ENCODE data around the gene NAPA.

Gene NAPA

DNA sequence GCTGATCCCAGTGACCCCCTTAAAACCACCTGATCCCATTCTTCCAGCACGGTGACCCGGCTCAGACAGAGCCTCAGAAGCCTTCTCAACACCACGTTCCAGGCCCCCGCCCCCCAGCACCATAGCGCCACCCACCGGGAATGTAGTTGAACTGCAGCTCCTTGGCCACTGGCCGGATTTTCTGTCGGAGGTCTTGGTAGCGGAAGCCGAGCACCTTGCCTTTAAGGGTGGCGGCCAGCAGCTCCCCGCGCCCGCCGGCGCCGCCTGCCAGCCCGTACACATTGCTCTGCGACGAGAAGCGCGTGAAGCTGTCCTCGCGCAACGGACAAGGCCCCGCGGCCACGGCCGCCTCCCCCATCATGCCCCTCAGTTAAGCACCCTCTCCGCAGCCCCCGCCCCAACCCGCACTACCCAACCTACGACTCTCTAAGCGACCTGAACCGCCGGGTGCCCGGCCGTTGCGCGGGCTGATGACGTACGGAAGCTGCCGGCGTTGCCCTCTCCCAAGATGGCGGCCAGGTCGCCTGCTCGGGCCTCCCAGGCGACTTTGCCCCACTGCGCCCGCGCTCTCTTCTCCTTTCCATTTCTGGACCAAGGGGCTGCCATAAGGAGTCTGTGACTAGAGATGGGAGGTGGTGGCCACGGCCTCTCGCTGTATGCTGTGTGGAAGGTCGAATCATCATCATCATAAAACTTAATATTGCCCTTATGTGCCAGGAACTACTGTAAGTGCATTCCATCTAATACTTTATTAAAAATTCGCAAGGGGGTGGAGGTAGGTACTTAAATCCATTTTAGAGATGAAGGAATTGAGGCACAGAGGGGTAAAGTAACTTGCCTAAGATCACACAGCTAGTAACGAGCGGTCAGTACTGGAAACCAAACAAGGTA, 30.8 kb downstream of the NAPA start, which contains the start of gene KPTN:
TSS of gene KPTN (minus strand) at position 420 of the 891 bp plus-strand sequence. CDS start at position 361, 59 bp downstream.
- Histone ChIP-seq H3K27me3 (ENCODE audit: insufficient read depth, insufficient read length) (no peaks in the 10 kb centered on the region), H3K4me3 (ENCODE audit: insufficient read length, low read depth) (peak within 1 kb of the TSS; percentile 68), H3K9ac (ENCODE audit: insufficient read length, low read depth) (peak within 1 kb of the TSS; percentile 90), H3K36me3 (ENCODE audit: insufficient read depth, insufficient read length, low read length) (peaks cover 24% of the 10 kb centered on the region), H3K4me1 (ENCODE audit: insufficient read depth, insufficient read length) (peaks cover 2% of the 10 kb centered on the region), H3K9me3 (ENCODE audit: insufficient read depth, low read length) (no peaks in the 10 kb centered on the region)
- TF ChIP-seq YY1 (IDR thresholded peaks at IDR 0.05; ENCODE audit: insufficient read depth, insufficient read length): peak; percentile 93
- TF ChIP-seq ZNF274 (IDR thresholded peaks at IDR 0.05; ENCODE audit: low read depth, low read length): no peak
- no peak for TF ChIP-seq SUZ12 (IDR thresholded peaks at IDR 0.05; ENCODE audit: extremely low read depth, insufficient read depth, insufficient read length)
- DNase-seq (ENCODE audit: low read depth, low spot score): peak; percentile 76

DNA sequence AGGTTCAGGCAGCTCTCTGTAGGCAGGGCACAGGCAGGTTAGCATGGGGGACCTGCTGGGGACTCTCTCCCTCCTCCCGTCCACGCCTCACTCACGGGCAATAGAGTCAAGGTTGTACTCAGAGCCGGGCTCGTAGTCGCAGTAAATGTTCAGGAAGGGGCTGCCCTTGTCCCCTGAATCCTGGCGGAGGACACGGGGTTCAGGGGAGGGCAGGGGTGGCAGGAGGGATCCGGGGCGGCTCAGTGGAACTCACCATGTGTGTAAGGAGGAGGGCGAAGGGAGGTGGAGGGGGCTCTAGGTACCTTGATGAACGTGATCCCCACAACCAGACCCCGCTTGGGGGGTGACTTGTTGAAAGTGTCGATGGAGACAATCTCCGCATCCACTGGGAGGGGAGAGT, 31.7 kb downstream of the NAPA start:
- Histone ChIP-seq H3K4me1 (ENCODE audit: insufficient read depth, insufficient read length) (peaks cover 2% of the 10 kb centered on the region), H3K36me3 (ENCODE audit: insufficient read depth, insufficient read length, low read length) (peaks cover 19% of the 10 kb centered on the region), H3K4me3 (ENCODE audit: insufficient read length, low read depth) (peak overlapping the region; percentile 68), H3K9ac (ENCODE audit: insufficient read length, low read depth) (peak overlapping the region; percentile 61), H3K27me3 (ENCODE audit: insufficient read depth, insufficient read length) (no peaks in the 10 kb centered on the region), H3K9me3 (ENCODE audit: insufficient read depth, low read length) (no peaks in the 10 kb centered on the region)
- DNase-seq (ENCODE audit: low read depth, low spot score): no peak
- TF ChIP-seq SUZ12 (IDR thresholded peaks at IDR 0.05; ENCODE audit: extremely low read depth, insufficient read depth, insufficient read length): no peak
- no peak for TF ChIP-seq YY1 (IDR thresholded peaks at IDR 0.05; ENCODE audit: insufficient read depth, insufficient read length)
- no peak for TF ChIP-seq ZNF274 (IDR thresholded peaks at IDR 0.05; ENCODE audit: low read depth, low read length)

DNA sequence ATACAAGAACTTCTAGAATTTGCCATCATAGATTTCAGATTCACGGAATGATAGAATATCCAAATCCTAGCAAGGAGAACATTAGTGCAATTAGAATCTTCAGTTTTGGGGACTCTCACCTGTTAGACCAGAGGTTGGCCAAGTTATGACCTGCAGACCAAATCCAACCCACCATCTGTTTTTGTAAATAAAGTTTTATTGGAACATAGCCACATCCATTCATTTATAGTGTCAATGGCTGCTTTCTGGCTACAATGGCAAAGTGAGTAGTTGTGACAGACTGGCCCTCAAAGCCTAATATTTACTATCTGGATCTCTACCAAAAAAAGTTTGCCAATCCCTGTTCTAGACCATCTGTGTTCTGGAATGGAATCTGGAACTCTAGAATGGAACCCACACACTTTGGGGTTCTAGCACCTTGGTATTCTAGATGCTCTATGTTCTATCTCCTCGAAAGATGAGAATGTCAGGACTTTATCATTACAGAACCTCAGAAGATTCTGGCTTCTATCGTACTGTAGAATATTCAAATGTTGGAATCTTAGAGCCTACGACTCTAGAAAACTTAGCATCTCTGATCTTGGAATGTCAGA, 33.3 kb downstream of the NAPA start:
- Histone ChIP-seq H3K27me3 (ENCODE audit: insufficient read depth, insufficient read length) (no peaks in the 10 kb centered on the region), H3K36me3 (ENCODE audit: insufficient read depth, insufficient read length, low read length) (peaks cover 20% of the 10 kb centered on the region), H3K9me3 (ENCODE audit: insufficient read depth, low read length) (no peaks in the 10 kb centered on the region), H3K4me3 (ENCODE audit: insufficient read length, low read depth) (no peak overlapping the region), H3K4me1 (ENCODE audit: insufficient read depth, insufficient read length) (peaks cover 2% of the 10 kb centered on the region), H3K9ac (ENCODE audit: insufficient read length, low read depth) (no peak overlapping the region)
- no peak for DNase-seq (ENCODE audit: low read depth, low spot score)
- no peak for TF ChIP-seq SUZ12 (IDR thresholded peaks at IDR 0.05; ENCODE audit: extremely low read depth, insufficient read depth, insufficient read length)
- TF ChIP-seq ZNF274 (IDR thresholded peaks at IDR 0.05; ENCODE audit: low read depth, low read length): no peak
- TF ChIP-seq YY1 (IDR thresholded peaks at IDR 0.05; ENCODE audit: insufficient read depth, insufficient read length): no peak

DNA sequence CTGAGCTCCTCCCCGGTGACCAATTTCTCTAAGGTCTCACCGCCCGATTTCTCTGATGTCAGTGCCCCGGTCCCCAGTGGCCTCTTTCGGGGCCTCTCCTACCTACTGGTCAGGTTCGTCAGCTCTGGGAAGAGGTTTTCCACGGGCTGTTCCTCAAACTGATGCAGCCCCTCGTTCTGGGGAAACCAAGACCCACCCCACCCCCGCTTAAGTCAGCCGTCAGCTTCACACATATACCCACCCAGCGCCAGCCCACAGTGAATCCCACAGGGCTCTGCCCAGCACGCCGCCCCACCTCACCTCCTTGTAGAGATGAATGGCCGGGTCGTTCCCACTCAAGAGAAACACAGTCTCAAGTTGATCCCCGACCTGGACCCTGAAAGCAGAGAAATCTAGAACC, 34.2 kb downstream of the NAPA start:
- Histone ChIP-seq H3K4me3 (ENCODE audit: insufficient read length, low read depth) (no peak overlapping the region), H3K9me3 (ENCODE audit: insufficient read depth, low read length) (no peaks in the 10 kb centered on the region), H3K27me3 (ENCODE audit: insufficient read depth, insufficient read length) (no peaks in the 10 kb centered on the region), H3K9ac (ENCODE audit: insufficient read length, low read depth) (no peak overlapping the region), H3K4me1 (ENCODE audit: insufficient read depth, insufficient read length) (peaks cover 2% of the 10 kb centered on the region), H3K36me3 (ENCODE audit: insufficient read depth, insufficient read length, low read length) (peaks cover 23% of the 10 kb centered on the region)
- DNase-seq (ENCODE audit: low read depth, low spot score): no peak
- TF ChIP-seq ZNF274 (IDR thresholded peaks at IDR 0.05; ENCODE audit: low read depth, low read length) (no peak), YY1 (IDR thresholded peaks at IDR 0.05; ENCODE audit: insufficient read depth, insufficient read length) (no peak), SUZ12 (IDR thresholded peaks at IDR 0.05; ENCODE audit: extremely low read depth, insufficient read depth, insufficient read length) (no peak)

DNA sequence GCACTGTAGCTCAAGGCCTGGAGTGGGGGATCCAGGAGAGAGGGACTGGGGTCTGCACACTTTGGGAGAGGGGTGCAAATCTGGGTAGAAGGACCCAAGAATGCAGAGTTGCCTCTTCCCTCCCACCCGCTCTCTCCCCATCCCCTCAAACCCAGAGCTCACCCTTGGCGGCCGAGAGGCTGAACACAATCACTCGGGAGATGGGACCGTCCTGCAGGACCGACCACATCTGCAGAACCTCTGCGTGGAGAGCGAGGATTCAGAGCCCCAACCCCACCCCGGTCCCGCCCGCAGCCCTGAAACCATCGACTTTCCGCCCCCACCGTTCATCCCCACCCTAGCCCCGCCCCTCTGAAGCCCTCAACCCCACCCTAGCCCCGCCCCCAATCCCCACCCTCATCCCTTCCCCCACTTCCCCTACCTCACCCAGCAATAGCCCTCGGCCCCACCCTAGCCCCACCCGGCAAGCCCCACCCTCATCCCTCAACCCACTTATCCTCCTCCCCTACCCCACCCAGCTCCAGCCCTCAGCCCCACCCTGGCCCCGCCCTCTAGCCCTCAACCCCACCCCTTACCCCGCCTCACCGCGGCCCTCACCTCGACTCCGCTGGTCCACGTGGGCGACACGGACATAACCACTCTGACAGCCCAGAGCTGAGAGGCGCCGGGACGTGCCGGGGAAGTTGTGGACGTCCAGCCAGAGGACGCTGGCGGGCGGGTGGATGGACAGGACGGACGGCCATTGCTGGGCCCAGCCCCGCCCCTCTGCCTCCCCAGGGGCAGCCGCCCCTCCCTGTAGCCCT, 35.0 kb downstream of the NAPA start:
- H3K9me3 ChIP-seq (ENCODE audit: insufficient read depth, low read length): no peaks in the 10 kb centered on the region
- peaks cover 20% of the 10 kb centered on the region for H3K36me3 ChIP-seq (ENCODE audit: insufficient read depth, insufficient read length, low read length)
- H3K4me1 ChIP-seq (ENCODE audit: insufficient read depth, insufficient read length): peaks cover 2% of the 10 kb centered on the region
- no peak overlapping the region for H3K9ac ChIP-seq (ENCODE audit: insufficient read length, low read depth)
- H3K27me3 ChIP-seq (ENCODE audit: insufficient read depth, insufficient read length): no peaks in the 10 kb centered on the region
- no peak for TF ChIP-seq SUZ12 (IDR thresholded peaks at IDR 0.05; ENCODE audit: extremely low read depth, insufficient read depth, insufficient read length)
- TF ChIP-seq YY1 (IDR thresholded peaks at IDR 0.05; ENCODE audit: insufficient read depth, insufficient read length): no peak
- no peak for TF ChIP-seq ZNF274 (IDR thresholded peaks at IDR 0.05; ENCODE audit: low read depth, low read length)
- no peak for DNase-seq (ENCODE audit: low read depth, low spot score)
- no peak overlapping the region for H3K4me3 ChIP-seq (ENCODE audit: insufficient read length, low read depth)

DNA sequence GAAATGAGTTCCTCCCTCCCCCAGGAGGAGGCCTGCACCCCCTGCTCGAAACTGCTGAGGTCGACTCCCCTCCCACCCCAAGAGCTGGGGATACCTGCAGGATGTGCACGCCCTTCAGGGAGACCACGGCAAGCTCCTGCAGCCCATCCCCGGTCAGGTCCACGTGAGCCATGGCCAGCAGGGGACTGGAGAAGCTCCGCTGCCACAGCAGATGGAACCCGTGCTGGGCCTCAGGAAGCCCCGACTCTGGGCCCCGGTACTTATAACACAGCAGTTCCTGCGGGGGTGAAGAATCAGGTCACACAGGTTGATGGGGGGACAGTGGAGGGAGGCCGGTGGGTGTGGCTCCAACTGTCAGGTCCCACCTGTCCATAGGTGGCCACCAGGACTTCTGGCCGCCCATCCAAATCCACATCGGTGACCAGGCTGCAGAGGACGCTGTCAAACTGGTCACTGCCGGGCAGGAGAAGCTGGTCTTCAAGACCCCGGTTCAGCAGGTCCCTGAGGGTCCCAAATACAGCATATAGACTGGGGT, 38.4 kb downstream of the NAPA start:
- no peak overlapping the region for H3K4me3 ChIP-seq (ENCODE audit: insufficient read length, low read depth)
- H3K27me3 ChIP-seq (ENCODE audit: insufficient read depth, insufficient read length): no peaks in the 10 kb centered on the region
- peaks cover 19% of the 10 kb centered on the region for H3K36me3 ChIP-seq (ENCODE audit: insufficient read depth, insufficient read length, low read length)
- TF ChIP-seq YY1 (IDR thresholded peaks at IDR 0.05; ENCODE audit: insufficient read depth, insufficient read length) (no peak), ZNF274 (IDR thresholded peaks at IDR 0.05; ENCODE audit: low read depth, low read length) (no peak), SUZ12 (IDR thresholded peaks at IDR 0.05; ENCODE audit: extremely low read depth, insufficient read depth, insufficient read length) (no peak)
- no peak overlapping the region for H3K9ac ChIP-seq (ENCODE audit: insufficient read length, low read depth)
- no peak for DNase-seq (ENCODE audit: low read depth, low spot score)
- H3K4me1 ChIP-seq (ENCODE audit: insufficient read depth, insufficient read length): no peaks in the 10 kb centered on the region
- H3K9me3 ChIP-seq (ENCODE audit: insufficient read depth, low read length): no peaks in the 10 kb centered on the region

Measured in NT2/D1 (cell line).